HepG2 (cell line): ENCODE results near the gene PRRT2. TPM values are rescaled to one million over a fixed set of nuclear protein-coding genes. Genes with fewer than 3 reads are reported as not detected.

ENCODE experiments used
- BRCA1 ChIP-seq: sonication (generic); formaldehyde crosslinking; IDR thresholded peaks from 2 replicates; pipeline ENCODE4 v1.4.0; 2020; ENCODE audit warnings: missing genetic modification reagents
- CBFB ChIP-seq: sonication (generic); formaldehyde crosslinking; IDR thresholded peaks from 2 replicates; pipeline ENCODE4 v1.4.0; 2020; ENCODE audit warnings: missing genetic modification reagents
- ETS1 ChIP-seq: sonication (generic); formaldehyde crosslinking; IDR thresholded peaks from 2 replicates; pipeline ENCODE4 v1.4.0; 2020; ENCODE audit warnings: missing genetic modification reagents
- FOXA3 ChIP-seq: IDR thresholded peaks from 2 replicates; pipeline ENCODE4 v1.6.1; 2016; ENCODE audit warnings: missing genetic modification reagents, missing compliant biosample characterization
- GPBP1L1 ChIP-seq: sonication (generic); formaldehyde crosslinking; IDR thresholded peaks from 2 replicates; pipeline ENCODE4 v1.5.0; 2020; ENCODE audit warnings: mild to moderate bottlenecking, missing genetic modification reagents
- HNF4G ChIP-seq, 2 experiments: sonication (generic) in 1 of 2; formaldehyde crosslinking in 1 of 2; IDR thresholded peaks; 2 replicates each; pipeline versions ENCODE4 v1.4.0 to v1.6.1; 2011 to 2020; ENCODE audit warnings: borderline replicate concordance in 2 of 2, low read depth in 2 of 2, mild to moderate bottlenecking in 2 of 2, low read length in 1 of 2, missing genetic modification reagents in 1 of 2, moderate library complexity in 1 of 2
- IKZF4 ChIP-seq: sonication (generic); formaldehyde crosslinking; IDR thresholded peaks from 2 replicates; pipeline ENCODE4 v1.5.1; 2020; ENCODE audit warnings: borderline replicate concordance, mild to moderate bottlenecking, low read depth, missing genetic modification reagents; ENCODE audit errors: not compliant biosample characterization
- IRF1 ChIP-seq: sonication (generic); formaldehyde crosslinking; IDR thresholded peaks from 2 replicates; pipeline ENCODE4 v1.4.0; 2020; ENCODE audit warnings: low read depth, mild to moderate bottlenecking, missing genetic modification reagents
- MTF1 ChIP-seq: sonication (generic); formaldehyde crosslinking; IDR thresholded peaks from 2 replicates; pipeline ENCODE4 v1.5.0; 2020; ENCODE audit warnings: missing genetic modification reagents
- MTF2 ChIP-seq: sonication (generic); formaldehyde crosslinking; IDR thresholded peaks from 2 replicates; pipeline ENCODE4 v1.5.0; 2020; ENCODE audit warnings: missing genetic modification reagents, borderline replicate concordance
- PHF8 ChIP-seq: sonication (generic); formaldehyde crosslinking; IDR thresholded peaks from 2 replicates; pipeline ENCODE4 v1.5.0; 2020; ENCODE audit warnings: missing genetic modification reagents
- POLR2G ChIP-seq: fragments of 200-400 bp; formaldehyde crosslinking; IDR thresholded peaks from 2 replicates; pipeline ENCODE4 v1.6.1; 2018; ENCODE audit warnings: mild to moderate bottlenecking, low read depth, low read length, moderate library complexity
- TCF7 ChIP-seq: sonication (generic); IDR thresholded peaks from 2 replicates; pipeline ENCODE4 v1.6.1; 2016; ENCODE audit warnings: antibody characterized with exemption, low read depth
- U2AF2 ChIP-seq: fragments of 200-400 bp; formaldehyde crosslinking; IDR thresholded peaks from 2 replicates; pipeline ENCODE4 v1.6.1; 2017; ENCODE audit warnings: low read depth, mild to moderate bottlenecking, low read length
- ZFX ChIP-seq: sonication (generic); formaldehyde crosslinking; IDR thresholded peaks from 2 replicates; pipeline ENCODE4 v1.4.0; 2020; ENCODE audit warnings: mild to moderate bottlenecking, low read depth, missing genetic modification reagents, moderate library complexity
- ZKSCAN8 ChIP-seq: IDR thresholded peaks from 2 replicates; pipeline ENCODE4 v1.6.1; 2016; ENCODE audit warnings: borderline replicate concordance, missing genetic modification reagents, missing compliant biosample characterization
- ZNF18 ChIP-seq: sonication (generic); formaldehyde crosslinking; IDR thresholded peaks from 2 replicates; pipeline ENCODE4 v1.8.0; 2022; ENCODE audit warnings: mild to moderate bottlenecking, missing genetic modification reagents; ENCODE audit not compliant: insufficient replicate concordance
- ZNF251 ChIP-seq: sonication (generic); formaldehyde crosslinking; IDR thresholded peaks from 2 replicates; pipeline ENCODE4 v1.9.0; 2021; ENCODE audit warnings: mild to moderate bottlenecking, missing genetic modification reagents
- ZNF383 ChIP-seq: sonication (generic); formaldehyde crosslinking; IDR thresholded peaks from 2 replicates; pipeline ENCODE4 v1.4.0; 2020; ENCODE audit warnings: missing genetic modification reagents, mild to moderate bottlenecking, borderline replicate concordance
- ZNF441 ChIP-seq: sonication (generic); formaldehyde crosslinking; IDR thresholded peaks from 2 replicates; pipeline ENCODE4 v1.7.0; 2021; ENCODE audit warnings: missing genetic modification reagents, borderline replicate concordance
- ZNF496 ChIP-seq: sonication (generic); formaldehyde crosslinking; IDR thresholded peaks from 2 replicates; pipeline ENCODE4 v1.8.1; 2023; ENCODE audit warnings: mild to moderate bottlenecking, moderate library complexity, missing genetic modification reagents; ENCODE audit not compliant: insufficient replicate concordance
- ZNF557 ChIP-seq: sonication (generic); formaldehyde crosslinking; IDR thresholded peaks from 2 replicates; pipeline ENCODE4 v1.4.0; 2020; ENCODE audit warnings: missing genetic modification reagents
- ZNF572 ChIP-seq: sonication (generic); formaldehyde crosslinking; IDR thresholded peaks from 2 replicates; pipeline ENCODE4 v1.5.1; 2020; ENCODE audit warnings: mild to moderate bottlenecking, missing genetic modification reagents
- ZSCAN30 ChIP-seq: sonication (generic); formaldehyde crosslinking; IDR thresholded peaks from 2 replicates; pipeline ENCODE4 v1.5.0; 2020; ENCODE audit warnings: mild to moderate bottlenecking, missing genetic modification reagents
- polyA plus RNA-seq, 8 experiments: library from polyadenylated mRNA; depleted of rRNA in 3 of 8; stranded (reverse) in 7 of 8; unstranded in 1 of 8; fragments of >200 nt; fragmentation: Illumina TruSeq in 4 of 8; extraction: Trizol in 4 of 8; gene quantifications; 2 replicates each; pipeline versions ENCODE4 v1.2.1 to v1.2.3, GENCODE V29; 2011 to 2016; ENCODE audit warnings: low read depth in 4 of 8, missing spikeins in 1 of 8, mixed read lengths in 1 of 8; ENCODE audit not compliant: insufficient read depth in 1 of 8
- total RNA-seq, 5 experiments: library from RNA; depleted of rRNA; stranded (reverse); fragments of >200 nt; fragmentation: Illumina TruSeq; extraction: Trizol; gene quantifications; 2 replicates each; pipeline ENCODE4 v1.2.3, GENCODE V29; 2016; ENCODE audit warnings: low read depth in 1 of 5

Gene PRRT2
- total and polyA plus RNA-seq, 2 of the 13 experiments (the other 11 are each of a cell fraction or from before 2014, with no cell fraction given), result 0.51 to 1.1 TPM

GRCh38 chr16:29807426-29808218 is 4.4 kb upstream of the PRRT2 start (continued):
- peak; percentile 95; the same call in 1 of the 2 replicates for TF ChIP-seq ZNF441
- TF ChIP-seq HNF4G (IDR thresholded peaks at IDR 0.05; ENCODE audit: borderline replicate concordance, low read depth, low read length), result no peak
- TF ChIP-seq HNF4G (CRISPR knock-in tag; IDR thresholded peaks at IDR 0.05; ENCODE audit: borderline replicate concordance, low read depth), result no peak; the same call in 1 of the 2 replicates
- peak; percentile 61 for TF ChIP-seq FOXA3
- TF ChIP-seq U2AF2, result no peak
- TF ChIP-seq MTF1, result peak; percentile 91; the same call in 1 of the 2 replicates
- TF ChIP-seq ZFX (CRISPR knock-in tag), result peak; percentile 97
- no peak for TF ChIP-seq GPBP1L1
- peak; percentile 62; the same call in 1 of the 2 replicates for TF ChIP-seq POLR2G
- TF ChIP-seq ZNF496 (CRISPR knock-in tag), result peak; percentile 72
- no peak for TF ChIP-seq ZNF383 (CRISPR knock-in tag)
- TF ChIP-seq ZNF557 (CRISPR knock-in tag), result peak; percentile 94; the same call in 1 of the 2 replicates
- TF ChIP-seq CBFB (CRISPR knock-in tag), result peak; percentile 18
- no peak; the same call in none of the 2 replicates for TF ChIP-seq MTF2 (CRISPR knock-in tag)
- peak; percentile 82 for TF ChIP-seq PHF8 (CRISPR knock-in tag)
- TF ChIP-seq ZSCAN30, result peak; percentile 76
- TF ChIP-seq IRF1 (CRISPR knock-in tag), result peak; percentile 99
- TF ChIP-seq BRCA1, result peak; percentile 92; the same call in 1 of the 2 replicates
- TF ChIP-seq ETS1 (CRISPR knock-in tag), result peak; percentile 99
- TF ChIP-seq ZNF251 (CRISPR knock-in tag), result peak; percentile 98
- no peak for TF ChIP-seq TCF7
- TF ChIP-seq ZNF572 (CRISPR knock-in tag), result peak; percentile 88
- peak; percentile 65; the same call in 1 of the 2 replicates for TF ChIP-seq ZKSCAN8 (CRISPR knock-in tag)
- peak; percentile 98 for TF ChIP-seq IKZF4 (CRISPR knock-in tag)
- peak; percentile 97 for TF ChIP-seq ZNF18 (CRISPR knock-in tag)
